Esophagus muscularis mucosa (tissue), 3 donors: Measurements from ENCODE around the gene DSP.

ENCODE experiments used
- POLR2A ChIP-seq: fragments of 450-650 bp; IDR thresholded peaks from one replicate; pipeline ENCODE4 v1.6.1; 2017; ENCODE audit warnings: antibody characterized with exemption, moderate library complexity, mild to moderate bottlenecking, low read depth
- POLR2AphosphoS5 ChIP-seq, 2 donors: sonication (generic); formaldehyde crosslinking; IDR thresholded peaks; one replicate each; pipeline ENCODE4 v1.6.1; 2017; ENCODE audit warnings: antibody characterized with exemption in 2 of 2
- TF ChIP-seq, protein P1 (sequence below), 3 experiments: fragments of 200-600 bp in 2 of 3; fragments of 450-650 bp in 1 of 3; sonication (generic) in 2 of 3; IDR thresholded peaks; one replicate each; pipeline ENCODE4 v1.5.1; 2017 to 2019; ENCODE audit warnings: antibody characterized with exemption in 3 of 3, mild to moderate bottlenecking in 2 of 3, moderate library complexity in 1 of 3

GRCh38 chr6:7515363-7515762, 26.1 kb upstream of the DSP start:
- TF ChIP-seq, protein P1, sequence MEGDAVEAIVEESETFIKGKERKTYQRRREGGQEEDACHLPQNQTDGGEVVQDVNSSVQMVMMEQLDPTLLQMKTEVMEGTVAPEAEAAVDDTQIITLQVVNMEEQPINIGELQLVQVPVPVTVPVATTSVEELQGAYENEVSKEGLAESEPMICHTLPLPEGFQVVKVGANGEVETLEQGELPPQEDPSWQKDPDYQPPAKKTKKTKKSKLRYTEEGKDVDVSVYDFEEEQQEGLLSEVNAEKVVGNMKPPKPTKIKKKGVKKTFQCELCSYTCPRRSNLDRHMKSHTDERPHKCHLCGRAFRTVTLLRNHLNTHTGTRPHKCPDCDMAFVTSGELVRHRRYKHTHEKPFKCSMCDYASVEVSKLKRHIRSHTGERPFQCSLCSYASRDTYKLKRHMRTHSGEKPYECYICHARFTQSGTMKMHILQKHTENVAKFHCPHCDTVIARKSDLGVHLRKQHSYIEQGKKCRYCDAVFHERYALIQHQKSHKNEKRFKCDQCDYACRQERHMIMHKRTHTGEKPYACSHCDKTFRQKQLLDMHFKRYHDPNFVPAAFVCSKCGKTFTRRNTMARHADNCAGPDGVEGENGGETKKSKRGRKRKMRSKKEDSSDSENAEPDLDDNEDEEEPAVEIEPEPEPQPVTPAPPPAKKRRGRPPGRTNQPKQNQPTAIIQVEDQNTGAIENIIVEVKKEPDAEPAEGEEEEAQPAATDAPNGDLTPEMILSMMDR (IDR thresholded peaks at IDR 0.05), result no peak
- TF ChIP-seq POLR2AphosphoS5 (IDR thresholded peaks at IDR 0.05) (no peak), POLR2A (no peak)
